ENCODE results near the gene PSMB5. TPM values are rescaled to one million over a fixed set of nuclear protein-coding genes. Genes with fewer than 3 reads are reported as not detected.

Gene PSMB5
- total and polyA plus RNA-seq, 2 of the 13 experiments (the other 11 are each of a cell fraction or from before 2014, with no cell fraction given), result 705 to 871 TPM

- TF ChIP-seq CENPT (CRISPR knock-in tag; IDR thresholded peaks at IDR 0.05; ENCODE audit: low read depth) (no peak), SSRP1 (CRISPR knock-in tag; IDR thresholded peaks at IDR 0.05) (no peak), RCOR2 (CRISPR knock-in tag; IDR thresholded peaks at IDR 0.05) (no peak), ARNT2 (CRISPR knock-in tag; IDR thresholded peaks at IDR 0.05; ENCODE audit: low read depth) (no peak), PLSCR1 (CRISPR knock-in tag; IDR thresholded peaks at IDR 0.05; ENCODE audit: borderline replicate concordance) (no peak), ZNF12 (CRISPR knock-in tag; IDR thresholded peaks at IDR 0.05) (no peak), ZNF766 (CRISPR knock-in tag; IDR thresholded peaks at IDR 0.05; ENCODE audit: borderline replicate concordance) (peak; percentile 83; the same call in 1 of the 2 replicates), ZNF615 (CRISPR knock-in tag; IDR thresholded peaks at IDR 0.05; ENCODE audit: borderline replicate concordance) (no peak), ZFX (CRISPR knock-in tag; IDR thresholded peaks at IDR 0.05; ENCODE audit: low read depth) (no peak), ZNF687 (CRISPR knock-in tag; IDR thresholded peaks at IDR 0.05) (peak; percentile 80), FLYWCH1 (CRISPR knock-in tag; IDR thresholded peaks at IDR 0.05) (no peak), ZNF781 (CRISPR knock-in tag; IDR thresholded peaks at IDR 0.05; ENCODE audit: borderline replicate concordance, not compliant biosample characterization) (no peak), JUNB (CRISPR knock-in tag; IDR thresholded peaks at IDR 0.05; ENCODE audit: borderline replicate concordance) (no peak), KLF6 (CRISPR knock-in tag; IDR thresholded peaks at IDR 0.05) (no peak), RORA (CRISPR knock-in tag; IDR thresholded peaks at IDR 0.05) (no peak), GTF3A (CRISPR knock-in tag; conservative IDR thresholded peaks at IDR 0.05) (no peak), ZNF782 (CRISPR knock-in tag; IDR thresholded peaks at IDR 0.05; ENCODE audit: borderline replicate concordance) (no peak), ZNF850 (CRISPR knock-in tag; conservative IDR thresholded peaks at IDR 0.05) (no peak)
- TF ChIP-seq, protein P1, sequence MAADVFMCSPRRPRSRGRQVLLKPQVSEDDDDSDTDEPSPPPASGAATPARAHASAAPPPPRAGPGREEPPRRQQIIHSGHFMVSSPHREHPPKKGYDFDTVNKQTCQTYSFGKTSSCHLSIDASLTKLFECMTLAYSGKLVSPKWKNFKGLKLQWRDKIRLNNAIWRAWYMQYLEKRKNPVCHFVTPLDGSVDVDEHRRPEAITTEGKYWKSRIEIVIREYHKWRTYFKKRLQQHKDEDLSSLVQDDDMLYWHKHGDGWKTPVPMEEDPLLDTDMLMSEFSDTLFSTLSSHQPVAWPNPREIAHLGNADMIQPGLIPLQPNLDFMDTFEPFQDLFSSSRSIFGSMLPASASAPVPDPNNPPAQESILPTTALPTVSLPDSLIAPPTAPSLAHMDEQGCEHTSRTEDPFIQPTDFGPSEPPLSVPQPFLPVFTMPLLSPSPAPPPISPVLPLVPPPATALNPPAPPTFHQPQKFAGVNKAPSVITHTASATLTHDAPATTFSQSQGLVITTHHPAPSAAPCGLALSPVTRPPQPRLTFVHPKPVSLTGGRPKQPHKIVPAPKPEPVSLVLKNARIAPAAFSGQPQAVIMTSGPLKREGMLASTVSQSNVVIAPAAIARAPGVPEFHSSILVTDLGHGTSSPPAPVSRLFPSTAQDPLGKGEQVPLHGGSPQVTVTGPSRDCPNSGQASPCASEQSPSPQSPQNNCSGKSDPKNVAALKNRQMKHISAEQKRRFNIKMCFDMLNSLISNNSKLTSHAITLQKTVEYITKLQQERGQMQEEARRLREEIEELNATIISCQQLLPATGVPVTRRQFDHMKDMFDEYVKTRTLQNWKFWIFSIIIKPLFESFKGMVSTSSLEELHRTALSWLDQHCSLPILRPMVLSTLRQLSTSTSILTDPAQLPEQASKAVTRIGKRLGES (CRISPR knock-in tag; IDR thresholded peaks at IDR 0.05; ENCODE audit: borderline replicate concordance), result no peak
- TF ChIP-seq, protein P2, sequence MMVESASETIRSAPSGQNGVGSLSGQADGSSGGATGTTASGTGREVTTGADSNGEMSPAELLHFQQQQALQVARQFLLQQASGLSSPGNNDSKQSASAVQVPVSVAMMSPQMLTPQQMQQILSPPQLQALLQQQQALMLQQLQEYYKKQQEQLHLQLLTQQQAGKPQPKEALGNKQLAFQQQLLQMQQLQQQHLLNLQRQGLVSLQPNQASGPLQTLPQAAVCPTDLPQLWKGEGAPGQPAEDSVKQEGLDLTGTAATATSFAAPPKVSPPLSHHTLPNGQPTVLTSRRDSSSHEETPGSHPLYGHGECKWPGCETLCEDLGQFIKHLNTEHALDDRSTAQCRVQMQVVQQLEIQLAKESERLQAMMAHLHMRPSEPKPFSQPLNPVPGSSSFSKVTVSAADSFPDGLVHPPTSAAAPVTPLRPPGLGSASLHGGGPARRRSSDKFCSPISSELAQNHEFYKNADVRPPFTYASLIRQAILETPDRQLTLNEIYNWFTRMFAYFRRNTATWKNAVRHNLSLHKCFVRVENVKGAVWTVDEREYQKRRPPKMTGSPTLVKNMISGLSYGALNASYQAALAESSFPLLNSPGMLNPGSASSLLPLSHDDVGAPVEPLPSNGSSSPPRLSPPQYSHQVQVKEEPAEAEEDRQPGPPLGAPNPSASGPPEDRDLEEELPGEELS (CRISPR knock-in tag; IDR thresholded peaks at IDR 0.05), result 0 out of 2 replicates have a peak, but pooled peaks have one; percentile 36
- TF ChIP-seq, protein P3, sequence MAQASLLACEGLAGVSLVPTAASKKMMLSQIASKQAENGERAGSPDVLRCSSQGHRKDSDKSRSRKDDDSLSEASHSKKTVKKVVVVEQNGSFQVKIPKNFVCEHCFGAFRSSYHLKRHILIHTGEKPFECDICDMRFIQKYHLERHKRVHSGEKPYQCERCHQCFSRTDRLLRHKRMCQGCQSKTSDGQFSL (CRISPR knock-in tag; IDR thresholded peaks at IDR 0.05), result peak; percentile 94
Observed at GRCh38 chr14:23052182-23052623, 17.5 kb upstream of the PSMB5 start (continued).
